GM18507 (cell line): ENCODE measurements around the gene CBFA2T3.

Experiments used
- DNase-seq: peaks from one replicate; pipeline ENCODE4 v3.0.0; 2011; ENCODE audit warnings: low read depth; ENCODE audit not compliant: insufficient read length; ENCODE audit errors: extremely low spot score
- FAIRE-seq: peaks from 2 replicates; lab custom pipeline; 2011; peaks lifted over from hg19 to GRCh38; lab: Jason Lieb, UNC

The CBFA2T3 gene

DNA sequence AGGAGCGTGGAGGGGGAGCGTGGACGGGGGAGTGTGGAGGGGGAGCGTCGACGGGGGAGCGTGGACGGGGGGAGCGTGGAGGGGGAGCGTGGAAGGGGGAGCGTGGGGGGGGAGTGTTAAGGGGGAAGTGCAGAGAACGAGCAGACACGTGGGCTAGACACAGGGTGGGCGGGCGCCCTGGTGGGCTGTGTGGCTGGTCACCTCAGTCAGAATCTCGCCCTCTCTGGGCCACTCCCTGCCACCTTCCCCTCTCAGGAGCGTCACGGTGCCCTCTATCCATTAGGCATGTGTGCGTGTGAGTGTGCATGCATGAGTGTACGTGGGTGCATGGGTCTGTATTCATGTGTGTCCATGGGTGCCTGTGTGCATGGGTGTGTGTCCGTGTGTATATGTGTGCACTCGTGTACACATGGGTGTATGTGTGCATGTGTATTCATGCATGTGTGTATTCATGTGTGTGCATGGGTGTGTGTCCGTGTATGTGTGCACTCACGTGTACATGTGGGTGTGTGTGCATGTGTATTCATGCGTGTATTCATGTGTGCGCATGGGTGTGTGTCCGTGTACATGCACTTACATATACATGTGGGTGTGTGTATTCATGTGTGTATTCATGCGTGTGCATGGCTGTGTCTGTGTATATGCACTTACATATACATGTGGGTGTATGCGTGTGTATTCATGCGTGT is 61.2 kb downstream of the CBFA2T3 start:
- DNase-seq (no peak), FAIRE-seq (no peak)

DNA sequence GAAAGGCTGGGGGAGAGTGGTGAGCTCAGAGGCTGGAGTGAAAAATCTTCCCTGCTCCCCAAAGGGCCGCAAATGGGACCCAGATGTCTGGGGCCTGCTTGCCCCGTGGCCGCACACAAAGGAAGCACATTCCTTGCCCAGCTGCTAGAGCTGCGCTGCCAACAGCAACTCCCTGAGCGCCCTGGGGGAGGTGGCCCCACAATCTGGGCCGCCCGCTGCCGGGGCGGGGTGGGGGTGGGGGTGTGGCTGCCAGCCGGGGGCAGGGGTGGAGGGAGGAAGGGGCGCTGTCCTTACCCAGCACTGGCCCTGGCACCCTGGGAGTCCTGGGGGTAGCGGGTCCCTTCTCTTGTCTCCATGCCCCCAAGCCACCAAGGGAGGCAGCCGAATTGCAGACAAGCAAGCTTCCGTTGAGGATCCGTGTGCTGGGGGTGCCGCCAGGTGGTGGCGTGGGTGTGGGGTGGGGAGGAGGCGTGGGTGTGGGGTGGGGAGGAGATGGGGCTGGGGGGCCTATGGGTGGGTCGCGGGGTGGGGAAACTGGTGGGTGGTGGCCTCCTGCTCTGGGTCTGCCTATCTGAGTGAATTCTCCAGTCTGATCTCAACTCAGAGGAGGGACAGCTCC is 62.1 kb downstream of the CBFA2T3 start:
- DNase-seq: no peak
- no peak for FAIRE-seq

DNA sequence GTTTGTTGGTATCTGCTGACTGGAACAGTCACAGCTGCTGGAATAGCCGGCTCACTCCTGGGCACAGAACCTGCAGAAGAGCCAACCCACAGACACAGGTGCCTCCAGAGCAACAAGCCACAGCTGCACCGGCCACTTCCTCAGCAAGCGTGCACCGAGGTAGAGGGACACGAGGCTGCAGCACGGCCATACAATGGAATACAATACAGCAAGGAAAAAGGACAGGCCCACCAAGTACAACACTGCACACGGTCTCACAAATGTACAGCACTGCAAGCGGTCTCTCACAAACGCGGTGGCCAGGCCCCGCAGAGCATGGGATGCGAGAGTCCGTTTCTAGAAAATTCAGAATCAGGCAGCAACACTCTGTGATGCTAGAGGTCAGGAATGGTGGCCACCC is 63.1 kb downstream of the CBFA2T3 start:
- FAIRE-seq (no peak), DNase-seq (no peak)

- no peak for DNase-seq
- FAIRE-seq: no peak
Measured at GRCh38 chr16:88913001-88913612, 63.9 kb downstream of the CBFA2T3 start.

GRCh38 chr16:88912556-88912955 is 64.5 kb downstream of the CBFA2T3 start:
- FAIRE-seq: no peak

DNA sequence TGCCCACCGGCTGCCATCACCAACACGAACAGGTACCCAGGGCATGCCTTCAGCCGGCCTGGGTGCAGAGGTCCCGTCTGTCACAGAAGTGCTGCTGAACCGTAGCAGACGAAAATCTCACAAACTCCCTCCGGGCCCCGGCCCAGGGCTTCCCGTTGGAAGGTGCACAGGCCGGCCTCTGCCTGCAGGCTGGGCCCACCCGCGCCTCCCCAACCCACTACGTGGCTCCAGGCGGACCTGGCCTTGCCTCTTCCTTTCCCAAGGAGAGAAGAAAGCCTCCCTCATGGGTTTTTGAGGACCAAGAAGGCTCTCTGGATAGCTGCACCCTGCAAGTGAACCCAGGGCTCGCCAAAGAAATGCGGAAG is 65.1 kb downstream of the CBFA2T3 start:
- FAIRE-seq: no peak
- no peak for DNase-seq

More at GRCh38 chr16:88912556-88912955, 64.5 kb downstream of the CBFA2T3 start:
- DNase-seq: no peak

GRCh38 chr16:88911136-88911945 is 65.7 kb downstream of the CBFA2T3 start:
- DNase-seq: no peak

GRCh38 chr16:88910284-88911135 is 66.5 kb downstream of the CBFA2T3 start:
- DNase-seq (no peak), FAIRE-seq (no peak)

More at GRCh38 chr16:88911136-88911945, 65.7 kb downstream of the CBFA2T3 start:
- no peak for FAIRE-seq

- DNase-seq (no peak), FAIRE-seq (no peak)
Measured at GRCh38 chr16:88909431-88910210, 67.4 kb downstream of the CBFA2T3 start.

GRCh38 chr16:88908307-88908706 is 68.7 kb downstream of the CBFA2T3 start:
- no peak for DNase-seq

DNA sequence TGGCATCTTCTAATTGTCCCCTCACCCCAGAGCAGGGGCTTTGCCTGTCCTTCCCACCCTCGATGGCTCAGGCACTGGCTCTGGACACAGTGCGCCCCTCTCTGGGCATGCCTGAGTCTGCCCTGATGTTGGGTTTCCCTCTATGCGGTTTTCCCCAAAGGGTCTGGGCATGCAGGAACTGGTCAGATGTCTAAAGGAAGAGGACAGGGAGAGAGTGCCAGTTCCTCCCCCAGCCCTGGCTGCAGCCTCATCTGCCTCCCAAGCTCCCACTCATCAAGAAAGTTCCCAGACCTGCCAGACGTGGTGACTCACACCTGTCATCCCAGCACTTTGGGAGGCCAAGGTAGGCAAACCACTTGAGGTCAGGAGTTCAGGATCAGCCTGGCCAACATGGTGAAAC is 69.2 kb downstream of the CBFA2T3 start:
- DNase-seq: no peak
- FAIRE-seq: no peak

More at GRCh38 chr16:88908307-88908706, 68.7 kb downstream of the CBFA2T3 start:
- FAIRE-seq: no peak

- no peak for DNase-seq
- FAIRE-seq: no peak
Measured at GRCh38 chr16:88906535-88907105, 70.4 kb downstream of the CBFA2T3 start.

DNA sequence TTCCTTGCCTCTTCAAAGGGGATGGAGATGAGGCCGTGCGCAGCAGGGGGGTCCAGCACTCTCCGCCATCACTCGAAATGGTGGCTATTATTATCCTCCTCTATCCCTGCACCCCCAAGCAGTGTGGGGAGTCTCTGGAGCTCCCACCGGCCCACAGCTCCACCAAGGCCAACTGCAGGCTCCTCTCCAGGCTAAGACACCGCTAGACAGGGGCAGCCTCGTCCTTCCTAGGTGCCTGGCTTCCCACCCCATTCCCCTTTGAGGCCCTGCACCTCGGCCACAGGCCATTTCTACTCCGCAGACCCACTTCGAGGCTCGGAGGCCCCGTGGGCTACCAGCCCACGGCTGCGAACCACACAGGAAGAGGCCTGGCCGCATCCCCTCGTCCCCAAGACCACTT is 71.0 kb downstream of the CBFA2T3 start:
- no peak for DNase-seq
- no peak for FAIRE-seq

GRCh38 chr16:88905563-88905962 is 71.4 kb downstream of the CBFA2T3 start:
- peak; percentile 58 for DNase-seq
- no peak for FAIRE-seq

DNA sequence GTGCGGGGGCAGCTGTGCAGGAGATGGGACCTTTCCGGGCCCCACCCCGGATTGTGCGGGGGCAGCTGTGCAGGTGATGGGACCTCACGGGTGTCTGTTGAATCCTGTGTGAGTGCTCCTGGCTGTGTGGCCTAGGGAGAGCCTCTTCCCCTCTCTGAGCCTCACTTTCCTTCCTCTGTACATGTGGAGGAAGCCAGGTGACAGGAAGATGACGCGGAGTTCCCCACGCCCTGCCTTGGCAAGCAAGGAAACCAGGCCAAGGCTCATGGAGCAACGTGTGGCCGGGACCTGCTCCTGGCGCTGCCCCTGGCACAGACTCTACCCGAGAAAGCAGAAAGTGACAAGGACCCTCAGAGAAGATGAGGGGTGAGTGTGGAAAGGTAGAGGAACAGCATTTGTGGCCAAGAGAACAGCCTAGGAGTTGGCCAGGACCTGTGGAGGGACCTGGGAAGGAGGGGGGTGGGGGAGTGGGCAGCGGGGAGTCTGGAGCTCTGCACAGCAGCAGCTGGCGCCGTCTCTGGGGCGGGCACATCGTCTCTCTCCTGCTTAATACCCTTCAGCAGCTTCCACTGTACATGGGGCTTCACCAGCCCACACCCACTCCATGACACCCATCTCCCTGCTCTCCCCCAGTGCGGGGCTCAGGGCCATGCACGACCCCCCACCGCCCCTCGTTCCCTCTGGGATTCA is 72.2 kb downstream of the CBFA2T3 start:
- FAIRE-seq (no peak), DNase-seq (no peak)

- DNase-seq (no peak), FAIRE-seq (no peak)
Measured at GRCh38 chr16:88903267-88903666, 73.7 kb downstream of the CBFA2T3 start.

- FAIRE-seq (no peak), DNase-seq (no peak)
Measured at GRCh38 chr16:88902744-88903143, 74.3 kb downstream of the CBFA2T3 start.
